Lower lobe of right lung (tissue), 2 donors: Measurements from ENCODE around the gene GPX7. TPM values are rescaled to one million over a fixed set of nuclear protein-coding genes. Genes with fewer than 3 reads are reported as not detected.

Experiments used
- ATAC-seq, 2 donors: fragments of 200-7000 bp; cut with Tn5 transposase; one replicate each; pipeline ENCODE4 v1.9.1; 2020 to 2022; ENCODE audit warnings: mild to moderate bottlenecking in 2 of 2, moderate library complexity in 2 of 2
- DNase-seq: peaks from one replicate; pipeline ENCODE4 v3.0.0-alpha.2; 2020
- H3K27ac ChIP-seq: fragments of 200-600 bp; one replicate; pipeline ENCODE4 v1.8.0; 2022
- H3K27me3 ChIP-seq: fragments of 200-600 bp; one replicate; pipeline ENCODE4 v1.8.0; 2022; ENCODE audit warnings: low read depth
- H3K36me3 ChIP-seq: fragments of 200-600 bp; one replicate; pipeline ENCODE4 v1.8.0; 2022; ENCODE audit warnings: mild to moderate bottlenecking
- H3K4me1 ChIP-seq: fragments of 200-600 bp; one replicate; pipeline ENCODE4 v1.8.0; 2022
- H3K4me3 ChIP-seq: fragments of 200-600 bp; one replicate; pipeline ENCODE4 v1.8.0; 2022; ENCODE audit warnings: mild to moderate bottlenecking
- H3K9me3 ChIP-seq: fragments of 200-600 bp; one replicate; pipeline ENCODE4 v1.8.0; 2022
- CTCF ChIP-seq: fragments of 200-600 bp; IDR thresholded peaks from one replicate; pipeline ENCODE4 v1.8.0; 2022; ENCODE audit warnings: antibody characterized with exemption, mild to moderate bottlenecking
- intact Hi-C: fragments of 100-400 bp; cut with DNase I; formaldehyde crosslinking; loops from one replicate; pipeline ENCODE4 v1.11.0; 2022
- long read RNA-seq: library from polyadenylated mRNA; unstranded; transcript quantifications from one replicate; pipeline ENCODE4 v2.0.0, GENCODE V29; 2021
- total RNA-seq: library from RNA; stranded (reverse); fragmentation: NEBNext Ultra II Directional; extraction: Animal tissue kit (Norgen Biotek cat#: 25700); gene quantifications from one replicate; pipeline ENCODE4 v1.2.1, GENCODE V29; 2021
- donor health status: DM: no; HTN: yes; CAD: no; lungs with severe emphysema.

Gene GPX7
- 4.3 TPM for total RNA-seq
- long read RNA-seq, partial matches to known transcripts = 1 of 3 reads
- long read RNA-seq, other reads (novel, unspliced or antisense) = 0 of 3 reads

GRCh38 chr1:52601991-52602855 is at the start of gene GPX7:
GPX7 (plus strand) TSS chr1:52602371; CDS start chr1:52602410, 39 bp downstream.
- peak; percentile 69 for DNase-seq
- peaks cover 7% of the 10 kb centered on the region for H3K36me3 ChIP-seq

GRCh38 chr1:52552505-52553361 is 49.4 kb upstream of the GPX7 start, which contains the start of gene TUT4:
TUT4 (minus strand) TSS chr1:52553092; CDS start chr1:52526280, 26,812 bp downstream.
- H3K36me3 ChIP-seq = no peaks in the 10 kb centered on the region
- intact Hi-C loops = no loop called here
- DNase-seq = peak; percentile 84
- H3K4me1 ChIP-seq = peaks cover 20% of the 10 kb centered on the region
- peak; percentile 88 to 90 for ATAC-seq
- H3K27ac ChIP-seq = peak within 1 kb of the TSS; percentile 89
- no peaks in the 10 kb centered on the region for H3K27me3 ChIP-seq
- H3K9me3 ChIP-seq = no peaks in the 10 kb centered on the region
- peak within 1 kb of the TSS; percentile 98 for H3K4me3 ChIP-seq
- TF ChIP-seq CTCF = no peak

More at GRCh38 chr1:52601991-52602855, at the start of gene GPX7:
- Histone ChIP-seq H3K9me3 (no peaks in the 10 kb centered on the region), H3K27ac (peak within 1 kb of the TSS; percentile 63), H3K4me1 (peaks cover 24% of the 10 kb centered on the region), H3K4me3 (peak within 1 kb of the TSS; percentile 66), H3K27me3 (no peaks in the 10 kb centered on the region)
- intact Hi-C loops = no loop called here
- ATAC-seq = peak; percentile 77 to 82
- no peak for TF ChIP-seq CTCF

- Histone ChIP-seq H3K4me1 (peaks cover 20% of the 10 kb centered on the region), H3K27me3 (no peaks in the 10 kb centered on the region), H3K4me3 (peak overlapping the region; percentile 98), H3K36me3 (no peaks in the 10 kb centered on the region), H3K9me3 (no peaks in the 10 kb centered on the region), H3K27ac (peak overlapping the region; percentile 89)
- intact Hi-C loops = no loop called here
- TF ChIP-seq CTCF = no peak
- peak; percentile 95 to 96 for ATAC-seq
- peak; percentile 92 for DNase-seq
These were observed 48.6 kb upstream of the GPX7 start for GRCh38 chr1:52553362-52554266.

- DNase-seq (no peak), ATAC-seq (no peak)
- no peaks in the 10 kb centered on the region for H3K9me3 ChIP-seq
- no peaks in the 10 kb centered on the region for H3K27me3 ChIP-seq
- H3K4me1 ChIP-seq = peaks cover 20% of the 10 kb centered on the region
- H3K36me3 ChIP-seq = no peaks in the 10 kb centered on the region
- no peak for TF ChIP-seq CTCF
- no peak overlapping the region for H3K27ac ChIP-seq
- peak overlapping the region; percentile 98 for H3K4me3 ChIP-seq
- intact Hi-C loops = no loop called here
These were observed 47.9 kb upstream of the GPX7 start for GRCh38 chr1:52554267-52554640.
